OCI-LY1 (cell line): ENCODE data around the gene SFTA2.
A peak's percentile ranks its signal among the peaks of the same experiment; 100 is the strongest.

Experiments used
- H2AFZ ChIP-seq: fragments of 200-600 bp; sonication (generic), shearing (Covaris generic); 2 replicates; pipeline ENCODE4 v1.6.0; 2014; ENCODE audit warnings: antibody characterized with exemption, mild to moderate bottlenecking, low read length
- H3F3A ChIP-seq: fragments of 200-600 bp; sonication (generic), shearing (Covaris generic); 2 replicates; pipeline ENCODE4 v1.6.0; 2014; ENCODE audit warnings: mild to moderate bottlenecking, antibody characterized with exemption, low read length, moderate library complexity; ENCODE audit not compliant: insufficient read depth
- H3K27ac ChIP-seq: fragments of 200-600 bp; sonication (generic); 2 replicates; pipeline ENCODE4 v1.5.1; 2014; ENCODE audit warnings: low read length, mixed run types, mild to moderate bottlenecking, low read depth; ENCODE audit not compliant: poor library complexity, severe bottlenecking
- H3K27me3 ChIP-seq: fragments of 200-600 bp; sonication (generic); 2 replicates; pipeline ENCODE4 v1.6.0; 2014; ENCODE audit warnings: antibody characterized with exemption, mild to moderate bottlenecking, low read length, moderate library complexity; ENCODE audit not compliant: insufficient read depth
- H3K36me3 ChIP-seq: fragments of 200-600 bp; sonication (generic); 2 replicates; pipeline ENCODE4 v1.6.1; 2014; ENCODE audit warnings: mild to moderate bottlenecking, antibody characterized with exemption, low read length, moderate library complexity, mixed read lengths; ENCODE audit not compliant: insufficient read depth
- H3K4me1 ChIP-seq: fragments of 200-600 bp; sonication (generic); 2 replicates; pipeline ENCODE4 v1.5.1; 2014; ENCODE audit warnings: mild to moderate bottlenecking, low read length, moderate library complexity; ENCODE audit not compliant: insufficient read depth, severe bottlenecking
- H3K4me2 ChIP-seq: fragments of 200-600 bp; sonication (generic), shearing (Covaris generic); 2 replicates; pipeline ENCODE4 v1.6.1; 2014; ENCODE audit warnings: low read length
- H3K4me3 ChIP-seq: fragments of 200-600 bp; sonication (generic); 2 replicates; pipeline ENCODE4 v1.5.1; 2014; ENCODE audit warnings: low read length, low read depth, mild to moderate bottlenecking, mixed read lengths; ENCODE audit not compliant: poor library complexity, severe bottlenecking
- H3K79me2 ChIP-seq: fragments of 200-600 bp; shearing (Covaris generic); 2 replicates; pipeline ENCODE4 v1.6.1; 2016; ENCODE audit warnings: mixed run types, low read length, mixed read lengths; ENCODE audit not compliant: insufficient read depth
- H3K9ac ChIP-seq: fragments of 200-600 bp; sonication (generic), shearing (Covaris generic); 2 replicates; pipeline ENCODE4 v1.6.1; 2014; ENCODE audit warnings: mild to moderate bottlenecking, low read length, mixed read lengths
- H3K9me2 ChIP-seq: fragments of 200-600 bp; sonication (generic), shearing (Covaris generic); 2 replicates; pipeline ENCODE4 v1.6.1; 2014; ENCODE audit warnings: low read depth, mild to moderate bottlenecking, low read length, mixed read lengths
- H3K9me3 ChIP-seq: fragments of 200-600 bp; shearing (Covaris generic); 2 replicates; pipeline ENCODE4 v1.6.1; 2014; ENCODE audit warnings: low read length, mixed read lengths
- H4K20me1 ChIP-seq: fragments of 200-600 bp; sonication (generic), shearing (Covaris generic); 2 replicates; pipeline ENCODE4 v1.6.0; 2016; ENCODE audit warnings: mild to moderate bottlenecking, low read length; ENCODE audit not compliant: insufficient read depth
- CTCF ChIP-seq: fragments of 200-600 bp; sonication (generic), shearing (Covaris generic); IDR thresholded peaks from 2 replicates; pipeline ENCODE4 v1.5.1; 2017; ENCODE audit warnings: mild to moderate bottlenecking, antibody characterized with exemption, low read length, moderate library complexity, mixed read lengths
- EZH2 ChIP-seq: fragments of 200-600 bp; sonication (generic), shearing (Covaris generic); IDR thresholded peaks from 2 replicates; pipeline ENCODE4 v1.8.0; 2017; ENCODE audit warnings: borderline replicate concordance, mixed run types, mild to moderate bottlenecking, antibody characterized with exemption, low read length, moderate library complexity, mixed read lengths

SFTA2 gene

GRCh38 chr6:30957716-30958115 lies 25.7 kb upstream of the SFTA2 start:
- H2AFZ ChIP-seq = no peak overlapping the region
- H3K9ac ChIP-seq = no peak overlapping the region
- no peaks in the 10 kb centered on the region for H3K79me2 ChIP-seq
- H3K4me1 ChIP-seq = peaks cover 13% of the 10 kb centered on the region
- H3K27me3 ChIP-seq = peaks cover 5% of the 10 kb centered on the region; the same call in 1 of the 2 replicates
- no peak overlapping the region for H3K27ac ChIP-seq
- H3K4me2 ChIP-seq = no peak overlapping the region
- H4K20me1 ChIP-seq = no peaks in the 10 kb centered on the region
- H3K36me3 ChIP-seq = no peaks in the 10 kb centered on the region
- no peaks in the 10 kb centered on the region for H3K9me3 ChIP-seq
- no peak for TF ChIP-seq EZH2
- TF ChIP-seq CTCF = no peak
- H3K9me2 ChIP-seq = no peaks in the 10 kb centered on the region
- H3K4me3 ChIP-seq = no peak overlapping the region
- no peaks in the 10 kb centered on the region for H3F3A ChIP-seq

- Histone ChIP-seq H3K9me2 (no peaks in the 10 kb centered on the region), H3K79me2 (no peaks in the 10 kb centered on the region), H2AFZ (peak overlapping the region; percentile 41; the same call in 1 of the 2 replicates), H3K36me3 (no peaks in the 10 kb centered on the region), H3F3A (no peaks in the 10 kb centered on the region), H3K4me1 (peaks cover 13% of the 10 kb centered on the region), H3K9me3 (no peaks in the 10 kb centered on the region), H3K9ac (peak overlapping the region; percentile 42; the same call in 1 of the 2 replicates), H4K20me1 (no peaks in the 10 kb centered on the region), H3K4me3 (peak overlapping the region; percentile 54), H3K27ac (no peak overlapping the region), H3K27me3 (peaks cover 9% of the 10 kb centered on the region), H3K4me2 (peak overlapping the region; percentile 76)
- TF ChIP-seq EZH2 = no peak
- no peak for TF ChIP-seq CTCF
These were observed 23.5 kb upstream of the SFTA2 start for GRCh38 chr6:30955367-30956042.

- peak overlapping the region; percentile 42; the same call in 1 of the 2 replicates for H3K9ac ChIP-seq
- H3K27ac ChIP-seq = no peak overlapping the region
- no peaks in the 10 kb centered on the region for H3K36me3 ChIP-seq
- peaks cover 9% of the 10 kb centered on the region for H3K27me3 ChIP-seq
- H3K4me1 ChIP-seq = peaks cover 13% of the 10 kb centered on the region
- H3K9me3 ChIP-seq = no peaks in the 10 kb centered on the region
- no peak for TF ChIP-seq CTCF
- no peak for TF ChIP-seq EZH2
- peak overlapping the region; percentile 54 for H3K4me3 ChIP-seq
- peak overlapping the region; percentile 76 for H3K4me2 ChIP-seq
- no peaks in the 10 kb centered on the region for H3K9me2 ChIP-seq
- H2AFZ ChIP-seq = peak overlapping the region; percentile 41; the same call in 1 of the 2 replicates
- no peaks in the 10 kb centered on the region for H4K20me1 ChIP-seq
- H3K79me2 ChIP-seq = no peaks in the 10 kb centered on the region
- no peaks in the 10 kb centered on the region for H3F3A ChIP-seq
These were observed 22.8 kb upstream of the SFTA2 start for GRCh38 chr6:30954631-30955366.
